Activated CD4-positive, alpha-beta memory T cell treated with anti-CD3 and anti-CD28 coated beads, Interleukin-2, amount 10 ng/mL, durations not matched to agents 7 days and 5 days (primary cell): ENCODE results near the gene TYW3. TPM values are rescaled to one million over a fixed set of nuclear protein-coding genes. Genes with fewer than 3 reads are reported as not detected.

ENCODE experiments used
- CTCF ChIA-PET: fragments of 350-600 bp; sonication (Branson Sonifier 250); formaldehyde crosslinking; loops from one replicate; lab custom pipeline; 2021; ENCODE audit warnings: antibody characterized with exemption, inconsistent platforms; lab: Charles Lee
- POLR2A ChIA-PET: fragments of 350-600 bp; sonication (Branson Sonifier 250); formaldehyde crosslinking; loops from one replicate; lab custom pipeline; 2021; ENCODE audit warnings: antibody characterized with exemption; lab: Charles Lee
- DNase-seq: peaks from one replicate; pipeline ENCODE4 v3.0.0-alpha.2; 2020
- H3K27ac Mint-ChIP-seq: one replicate; pipeline ENCODE4 v1.8.0; 2021; ENCODE audit warnings: mild to moderate bottlenecking, mixed read lengths
- H3K27me3 Mint-ChIP-seq: one replicate; pipeline ENCODE4 v1.8.0; 2021; ENCODE audit warnings: mixed read lengths
- H3K36me3 Mint-ChIP-seq: one replicate; pipeline ENCODE4 v1.8.0; 2021; ENCODE audit warnings: low read depth, mixed read lengths
- H3K4me1 Mint-ChIP-seq: one replicate; pipeline ENCODE4 v1.8.0; 2021; ENCODE audit warnings: mixed read lengths
- H3K4me3 Mint-ChIP-seq: one replicate; pipeline ENCODE4 v1.8.0; 2021; ENCODE audit warnings: mild to moderate bottlenecking, mixed read lengths
- H3K9me3 Mint-ChIP-seq: one replicate; pipeline ENCODE4 v1.8.0; 2021; ENCODE audit warnings: mixed read lengths
- total RNA-seq, 2 experiments: library from RNA; stranded (reverse); gene quantifications; one replicate each; pipeline ENCODE4 v1.2.3, GENCODE V29; 2021

TYW3 gene
- total RNA-seq, 2 experiments from 2014 or later, result 16.0 to 16.3 TPM

- Mint-ChIP-seq H3K4me1 (no peaks in the 10 kb centered on the region), H3K9me3 (no peaks in the 10 kb centered on the region), H3K27ac (no peak overlapping the region), H3K27me3 (peaks cover 7% of the 10 kb centered on the region), H3K36me3 (no peaks in the 10 kb centered on the region), H3K4me3 (no peak overlapping the region)
- ChIA-PET POLR2A (no interaction called here), CTCF (no interaction called here)
- DNase-seq, result no peak
Measured at GRCh38 chr1:74772945-74773344, 40.0 kb downstream of the TYW3 start.

DNA sequence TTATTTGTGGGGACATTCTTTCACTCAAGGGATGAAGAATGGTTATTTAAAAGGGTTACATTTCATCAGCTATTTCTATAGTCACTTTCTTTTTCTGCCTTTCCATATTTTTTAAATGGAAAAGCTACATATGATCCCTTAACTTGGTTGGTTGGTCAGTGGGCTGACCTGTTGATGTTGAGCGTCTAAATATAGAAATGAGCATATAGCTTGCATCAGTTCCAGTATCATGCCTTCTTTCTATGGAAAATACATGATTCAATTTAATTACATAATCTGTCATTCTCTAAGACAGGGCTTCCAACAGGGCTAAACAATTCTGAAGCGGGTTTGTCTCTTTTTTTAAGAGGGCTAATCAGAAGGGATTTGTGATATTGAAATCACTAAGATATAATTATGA is 40.6 kb downstream of the TYW3 start:
- DNase-seq, result no peak
- no peaks in the 10 kb centered on the region for H3K9me3 Mint-ChIP-seq
- H3K4me1 Mint-ChIP-seq, result no peaks in the 10 kb centered on the region
- ChIA-PET POLR2A (no interaction called here), CTCF (no interaction called here)
- no peak overlapping the region for H3K4me3 Mint-ChIP-seq
- H3K27me3 Mint-ChIP-seq, result peaks cover 7% of the 10 kb centered on the region
- no peak overlapping the region for H3K27ac Mint-ChIP-seq
- H3K36me3 Mint-ChIP-seq, result no peaks in the 10 kb centered on the region

- DNase-seq, result no peak
- Mint-ChIP-seq H3K36me3 (no peaks in the 10 kb centered on the region), H3K4me3 (no peak overlapping the region), H3K27me3 (peaks cover 13% of the 10 kb centered on the region), H3K9me3 (no peaks in the 10 kb centered on the region), H3K4me1 (no peaks in the 10 kb centered on the region), H3K27ac (no peak overlapping the region)
- ChIA-PET CTCF (interaction anchor here (1.5 kb wide), 1 partner anchor 360 kb away, joined by 3 read pairs; no protein-coding TSS in a partner anchor), POLR2A (no interaction called here)
Measured at GRCh38 chr1:74775735-74776134, 42.8 kb downstream of the TYW3 start.

- Mint-ChIP-seq H3K4me3 (no peak overlapping the region), H3K27ac (no peak overlapping the region), H3K36me3 (no peaks in the 10 kb centered on the region), H3K9me3 (no peaks in the 10 kb centered on the region), H3K27me3 (peaks cover 14% of the 10 kb centered on the region), H3K4me1 (no peaks in the 10 kb centered on the region)
- ChIA-PET POLR2A (no interaction called here), CTCF (no interaction called here)
- no peak for DNase-seq
Measured at GRCh38 chr1:74777525-74777924, 44.6 kb downstream of the TYW3 start.

- H3K9me3 Mint-ChIP-seq, result no peaks in the 10 kb centered on the region
- POLR2A ChIA-PET, result no interaction called here
- H3K4me1 Mint-ChIP-seq, result no peaks in the 10 kb centered on the region
- H3K27ac Mint-ChIP-seq, result no peak overlapping the region
- no peak overlapping the region for H3K4me3 Mint-ChIP-seq
- peaks cover 8% of the 10 kb centered on the region for H3K27me3 Mint-ChIP-seq
- CTCF ChIA-PET, result no interaction called here
- no peak for DNase-seq
- no peaks in the 10 kb centered on the region for H3K36me3 Mint-ChIP-seq
Measured at GRCh38 chr1:74779750-74780149, 46.8 kb downstream of the TYW3 start.

DNA sequence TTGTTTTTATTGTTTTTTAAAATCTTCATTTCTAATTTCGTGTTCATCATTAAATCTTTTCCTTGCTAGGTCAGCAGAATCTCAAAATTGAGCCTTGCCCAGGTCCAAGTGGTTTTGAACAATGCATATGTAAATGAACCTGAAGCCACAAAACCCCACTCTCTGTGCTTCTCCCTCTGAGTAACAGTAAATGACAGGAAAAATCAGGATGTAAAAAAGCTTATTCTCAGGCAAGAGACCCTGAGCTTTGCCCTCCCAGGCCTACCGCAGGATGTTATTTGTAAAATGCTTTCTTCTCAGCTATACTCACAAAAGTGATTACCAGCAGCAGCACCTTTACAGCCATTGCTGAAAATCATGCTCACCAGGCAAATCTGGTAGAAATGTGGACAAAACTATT is 47.6 kb downstream of the TYW3 start:
- peaks cover 8% of the 10 kb centered on the region for H3K27me3 Mint-ChIP-seq
- no peak for DNase-seq
- H3K4me1 Mint-ChIP-seq, result no peaks in the 10 kb centered on the region
- ChIA-PET CTCF (no interaction called here), POLR2A (no interaction called here)
- H3K27ac Mint-ChIP-seq, result no peak overlapping the region
- H3K9me3 Mint-ChIP-seq, result no peaks in the 10 kb centered on the region
- H3K4me3 Mint-ChIP-seq, result no peak overlapping the region
- no peaks in the 10 kb centered on the region for H3K36me3 Mint-ChIP-seq

GRCh38 chr1:74785944-74786343 is 53.0 kb downstream of the TYW3 start:
- no peak overlapping the region for H3K4me3 Mint-ChIP-seq
- no peaks in the 10 kb centered on the region for H3K4me1 Mint-ChIP-seq
- no peaks in the 10 kb centered on the region for H3K27me3 Mint-ChIP-seq
- CTCF ChIA-PET, result interaction anchor here (1.1 kb wide), 1 partner anchor 19 kb away, joined by 3 read pairs; no protein-coding TSS in a partner anchor
- no peaks in the 10 kb centered on the region for H3K36me3 Mint-ChIP-seq
- no peak overlapping the region for H3K27ac Mint-ChIP-seq
- POLR2A ChIA-PET, result no interaction called here
- DNase-seq, result no peak
- H3K9me3 Mint-ChIP-seq, result no peaks in the 10 kb centered on the region

- Mint-ChIP-seq H3K4me3 (no peak overlapping the region), H3K36me3 (no peaks in the 10 kb centered on the region)
- CTCF ChIA-PET, result no interaction called here
Measured at GRCh38 chr1:74790453-74790852, 57.5 kb downstream of the TYW3 start.

DNA sequence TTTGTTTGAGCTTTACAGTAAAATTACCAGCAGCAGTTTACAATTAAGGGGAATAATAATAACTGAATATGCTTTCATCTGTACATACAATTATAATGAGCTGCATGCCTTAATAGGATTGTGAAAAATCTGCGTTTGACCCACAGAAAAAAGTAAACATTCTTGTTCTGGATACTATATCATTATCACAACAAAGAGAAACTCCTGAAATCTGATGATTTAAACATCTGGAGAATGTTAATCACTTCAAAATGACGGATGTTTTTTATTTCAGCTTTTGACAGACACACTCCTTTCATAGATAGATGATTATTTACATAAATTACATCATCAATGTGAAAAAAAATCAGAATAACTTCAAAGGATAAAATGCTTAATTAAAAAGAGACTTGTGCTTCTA is 58.5 kb downstream of the TYW3 start:
- peaks cover 2% of the 10 kb centered on the region for H3K27me3 Mint-ChIP-seq
- H3K27ac Mint-ChIP-seq, result no peak overlapping the region
- CTCF ChIA-PET, result no interaction called here
- no peaks in the 10 kb centered on the region for H3K4me1 Mint-ChIP-seq
- no peak overlapping the region for H3K4me3 Mint-ChIP-seq
- no peaks in the 10 kb centered on the region for H3K36me3 Mint-ChIP-seq
- POLR2A ChIA-PET, result no interaction called here
- DNase-seq, result no peak
- no peaks in the 10 kb centered on the region for H3K9me3 Mint-ChIP-seq

More at GRCh38 chr1:74790453-74790852, 57.5 kb downstream of the TYW3 start:
- H3K27ac Mint-ChIP-seq, result no peak overlapping the region
- no peaks in the 10 kb centered on the region for H3K9me3 Mint-ChIP-seq
- POLR2A ChIA-PET, result no interaction called here
- no peaks in the 10 kb centered on the region for H3K4me1 Mint-ChIP-seq
- peaks cover 2% of the 10 kb centered on the region for H3K27me3 Mint-ChIP-seq
- DNase-seq, result no peak

DNA sequence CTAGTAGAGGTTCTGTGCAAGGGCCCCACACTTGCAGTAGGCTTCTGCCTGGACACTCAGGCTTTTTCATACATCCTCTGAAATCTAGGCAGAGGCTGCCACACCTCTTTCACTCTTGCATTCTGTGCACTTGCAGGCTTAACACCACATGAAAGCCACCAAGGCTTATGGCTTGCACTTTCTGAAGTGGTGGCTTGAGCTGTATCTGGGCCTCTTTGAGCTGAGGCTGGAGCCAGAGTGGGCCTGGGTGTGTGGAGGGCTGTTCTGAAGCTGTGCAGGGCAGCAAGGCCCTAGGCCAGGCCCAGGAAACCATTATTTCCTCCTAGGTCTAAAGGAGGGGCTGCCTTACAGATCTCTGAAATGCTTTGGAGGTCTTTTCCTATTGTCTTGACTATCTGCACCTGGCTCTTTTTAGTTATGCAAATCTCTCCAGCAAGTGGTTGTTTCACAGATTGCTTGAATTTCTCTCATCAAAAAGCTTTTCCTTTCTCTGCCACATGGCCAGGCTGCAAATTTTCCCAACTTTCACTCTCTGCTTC is 66.2 kb downstream of the TYW3 start:
- CTCF ChIA-PET, result no interaction called here
- POLR2A ChIA-PET, result no interaction called here

GRCh38 chr1:74811436-74812179 is 78.7 kb downstream of the TYW3 start:
- ChIA-PET CTCF (no interaction called here), POLR2A (no interaction called here)
- H3K4me1 Mint-ChIP-seq, result no peaks in the 10 kb centered on the region
- peaks cover 5% of the 10 kb centered on the region for H3K27me3 Mint-ChIP-seq
- no peak for DNase-seq
- H3K9me3 Mint-ChIP-seq, result no peaks in the 10 kb centered on the region
- H3K4me3 Mint-ChIP-seq, result no peak overlapping the region
- H3K27ac Mint-ChIP-seq, result no peak overlapping the region
- no peaks in the 10 kb centered on the region for H3K36me3 Mint-ChIP-seq

More for the DNA sequence above, 66.2 kb downstream of the TYW3 start:
- H3K4me1 Mint-ChIP-seq, result no peaks in the 10 kb centered on the region
- no peaks in the 10 kb centered on the region for H3K36me3 Mint-ChIP-seq
- no peak overlapping the region for H3K27ac Mint-ChIP-seq
- no peak for DNase-seq
- H3K4me3 Mint-ChIP-seq, result no peak overlapping the region
- H3K27me3 Mint-ChIP-seq, result no peaks in the 10 kb centered on the region
- H3K9me3 Mint-ChIP-seq, result no peaks in the 10 kb centered on the region

DNA sequence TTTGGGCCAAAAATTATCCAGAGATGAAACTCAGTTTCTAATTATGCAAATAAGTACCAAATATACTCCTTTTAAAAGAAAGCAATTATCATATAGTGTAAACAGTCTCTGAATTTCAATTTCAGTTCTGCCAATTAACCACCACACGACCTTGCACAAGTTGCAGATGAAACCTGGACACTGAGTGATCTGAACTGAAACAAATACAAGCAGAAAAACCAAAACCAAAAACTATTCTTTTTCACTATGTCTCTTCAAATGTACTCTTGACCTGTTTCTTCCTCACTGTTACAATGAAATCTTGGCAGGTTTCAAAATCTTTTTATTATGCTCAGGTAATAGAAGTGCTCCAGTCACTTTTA is 79.2 kb downstream of the TYW3 start:
- Mint-ChIP-seq H3K4me3 (no peak overlapping the region), H3K27me3 (peaks cover 5% of the 10 kb centered on the region), H3K4me1 (no peaks in the 10 kb centered on the region), H3K36me3 (no peaks in the 10 kb centered on the region), H3K9me3 (no peaks in the 10 kb centered on the region), H3K27ac (no peak overlapping the region)
- CTCF ChIA-PET, result no interaction called here
- no peak for DNase-seq
- POLR2A ChIA-PET, result no interaction called here
